ENCODE data around the gene C11orf97.

Gene C11orf97

GRCh38 chr11:94524341-94524740 lies 12.1 kb downstream of the C11orf97 start:
- in situ Hi-C loops (cut with MboI; ENCODE audit: low sequenced_read_pairs), result no loop called here

DNA sequence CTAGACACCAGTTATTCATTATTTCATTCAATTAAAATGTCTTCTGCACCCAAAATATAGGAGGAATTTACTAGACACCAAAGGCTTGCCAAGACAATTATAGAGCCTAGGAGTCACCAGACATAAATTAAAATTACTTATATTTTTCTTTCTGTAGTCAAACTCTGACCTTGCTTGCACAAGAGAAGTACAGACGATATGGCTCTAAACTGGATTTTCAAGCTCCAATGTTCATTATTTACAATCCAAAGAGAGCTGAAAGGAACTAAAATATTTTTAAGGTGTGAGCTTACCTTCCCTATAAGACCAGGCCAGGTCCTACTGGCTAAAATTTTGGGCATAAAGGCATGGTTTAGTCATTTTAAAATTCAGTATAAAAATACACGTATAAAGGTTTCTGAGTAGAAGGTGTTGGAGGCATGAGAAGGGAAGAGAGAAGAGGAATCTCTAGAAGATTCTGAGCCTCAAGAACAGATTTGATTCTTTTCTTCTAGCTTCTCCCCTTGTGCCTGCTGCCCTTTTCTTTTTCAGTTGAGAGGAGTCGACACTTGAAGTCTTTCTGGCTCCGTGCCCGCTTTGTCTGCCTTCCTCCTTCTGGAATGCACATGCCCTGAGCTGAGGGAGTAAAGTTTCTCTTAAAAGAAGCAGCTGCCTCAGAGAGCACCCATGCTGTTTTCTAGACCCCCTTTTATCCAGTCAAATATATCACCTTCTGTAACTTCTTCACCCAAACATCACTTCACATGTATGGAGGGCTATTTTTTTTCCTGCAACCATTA lies 13.5 kb downstream of the C11orf97 start:
- in situ Hi-C loops (cut with MboI; ENCODE audit: low sequenced_read_pairs), result loop anchor here (25.0 kb wide), 1 partner anchor 362 kb away; no protein-coding TSS in a partner anchor

- in situ Hi-C loops (cut with MboI; ENCODE audit: low sequenced_read_pairs), result loop anchor here (25.0 kb wide), 1 partner anchor 360 kb away; no protein-coding TSS in a partner anchor
These were observed 14.6 kb downstream of the C11orf97 start for GRCh38 chr11:94526645-94527438.

GRCh38 chr11:94528551-94528950 lies 16.3 kb downstream of the C11orf97 start:
- in situ Hi-C loops (cut with MboI; ENCODE audit: low sequenced_read_pairs), result loop anchor here (25.0 kb wide), 1 partner anchor 359 kb away; no protein-coding TSS in a partner anchor

DNA sequence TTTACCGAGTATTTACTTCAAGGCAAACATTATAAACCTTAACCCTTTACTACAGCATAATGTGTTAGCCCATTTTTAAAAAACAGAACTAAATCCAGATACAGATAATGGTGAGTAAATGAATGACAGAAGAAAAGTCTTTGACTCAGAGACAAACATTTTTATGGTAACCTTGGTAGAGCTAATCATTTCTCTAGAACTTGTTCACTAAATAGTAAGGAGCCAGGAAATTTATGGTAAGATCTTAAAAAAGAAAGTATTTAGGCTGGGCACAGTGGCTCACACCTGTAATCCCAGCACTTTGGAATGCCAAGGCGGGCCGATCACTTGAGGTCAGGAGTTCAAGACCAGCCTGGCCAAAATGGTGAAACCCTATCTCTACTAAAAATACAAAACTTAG lies 19.9 kb downstream of the C11orf97 start:
- in situ Hi-C loops (cut with MboI; ENCODE audit: low sequenced_read_pairs), result loop anchor here (25.0 kb wide), 1 partner anchor 355 kb away; no protein-coding TSS in a partner anchor

DNA sequence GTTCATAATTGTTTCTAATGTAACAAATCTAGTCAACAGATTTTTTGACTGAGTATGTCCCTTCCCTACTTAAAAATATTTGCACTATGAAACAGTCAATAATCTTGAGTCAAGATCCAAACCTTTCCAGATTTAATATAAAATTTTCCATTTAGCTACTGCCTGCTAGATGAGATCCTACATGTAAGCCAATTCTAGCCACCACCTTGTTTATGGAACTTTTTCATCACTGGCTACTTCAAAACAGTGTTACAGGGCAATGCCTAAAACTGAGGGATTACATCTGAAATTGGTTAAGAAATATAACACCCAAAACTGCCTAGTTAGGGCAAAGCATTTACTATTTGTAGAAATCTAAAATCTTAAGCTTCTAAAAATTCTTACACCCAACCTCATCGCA lies 20.9 kb downstream of the C11orf97 start:
- in situ Hi-C loops (cut with MboI; ENCODE audit: low sequenced_read_pairs), result loop anchor here (25.0 kb wide), 1 partner anchor 354 kb away; no protein-coding TSS in a partner anchor

DNA sequence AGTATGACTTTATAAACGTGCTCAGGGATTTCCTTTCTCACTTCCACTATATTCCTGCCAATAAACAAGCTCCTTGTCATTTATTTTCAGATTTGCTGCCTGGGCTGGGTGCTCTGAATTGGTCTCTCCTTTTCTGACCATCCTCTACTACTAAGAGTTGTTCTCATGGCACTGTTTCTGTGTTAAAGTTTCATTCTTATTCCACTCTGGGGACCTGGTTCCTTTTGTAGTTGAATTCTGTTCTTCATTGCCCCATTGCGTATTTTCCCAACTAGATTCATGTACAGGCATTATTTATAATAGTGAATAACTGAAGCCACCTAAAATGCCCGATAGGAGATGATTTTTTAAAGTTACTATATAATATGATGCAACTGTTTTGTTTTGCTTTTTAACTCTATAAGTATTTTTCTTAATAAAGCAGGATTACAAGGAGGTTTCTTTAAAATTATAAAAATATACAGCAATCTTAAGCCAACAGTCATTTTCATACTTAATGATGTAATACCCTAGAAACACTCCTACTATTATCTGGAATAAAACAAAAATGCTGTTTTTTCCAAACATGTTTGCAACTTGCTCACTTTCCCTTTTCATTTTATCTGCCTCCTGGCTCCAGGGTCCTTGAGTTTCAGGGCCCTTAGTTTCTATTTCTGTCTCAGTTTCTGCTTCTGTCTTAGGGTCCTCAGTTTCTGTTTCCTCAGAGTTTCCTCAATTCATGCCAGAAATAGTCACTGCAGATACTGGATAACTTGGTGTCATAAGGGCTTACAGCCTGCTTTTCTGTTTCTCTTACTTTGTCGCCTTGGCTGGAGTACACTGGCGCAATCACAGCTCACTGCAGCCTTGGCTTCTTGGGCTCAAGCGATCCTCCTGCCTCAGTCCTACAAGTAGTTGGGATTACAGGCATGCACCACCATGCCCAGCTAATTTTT lies 21.7 kb downstream of the C11orf97 start:
- in situ Hi-C loops (cut with MboI; ENCODE audit: low sequenced_read_pairs), result loop anchor here (25.0 kb wide), 1 partner anchor 353 kb away; no protein-coding TSS in a partner anchor

DNA sequence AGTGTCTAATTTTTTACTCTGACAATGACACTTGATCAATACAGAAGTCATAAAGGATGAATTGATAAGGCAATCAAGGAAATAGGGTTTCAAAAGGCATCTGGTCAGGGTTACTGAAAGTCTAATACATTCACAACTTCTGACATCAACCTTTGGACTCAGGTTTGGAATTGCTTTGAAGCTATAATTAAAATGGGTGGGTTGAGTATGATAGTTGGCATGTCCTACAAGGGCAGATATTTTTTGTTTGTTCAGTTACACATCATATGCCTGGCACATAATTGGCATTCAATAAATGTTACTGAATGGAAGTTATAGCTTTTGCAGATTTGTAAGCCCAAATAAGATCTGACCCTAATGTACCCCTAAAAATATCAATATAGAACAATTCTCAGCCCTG lies 24.1 kb downstream of the C11orf97 start:
- in situ Hi-C loops (cut with MboI; ENCODE audit: low sequenced_read_pairs), result loop anchor here (25.0 kb wide), 1 partner anchor 351 kb away; no protein-coding TSS in a partner anchor

GRCh38 chr11:94537031-94537600 lies 24.9 kb downstream of the C11orf97 start:
- in situ Hi-C loops (cut with MboI; ENCODE audit: low sequenced_read_pairs), result loop anchor here (25.0 kb wide), 1 partner anchor 350 kb away; no protein-coding TSS in a partner anchor

DNA sequence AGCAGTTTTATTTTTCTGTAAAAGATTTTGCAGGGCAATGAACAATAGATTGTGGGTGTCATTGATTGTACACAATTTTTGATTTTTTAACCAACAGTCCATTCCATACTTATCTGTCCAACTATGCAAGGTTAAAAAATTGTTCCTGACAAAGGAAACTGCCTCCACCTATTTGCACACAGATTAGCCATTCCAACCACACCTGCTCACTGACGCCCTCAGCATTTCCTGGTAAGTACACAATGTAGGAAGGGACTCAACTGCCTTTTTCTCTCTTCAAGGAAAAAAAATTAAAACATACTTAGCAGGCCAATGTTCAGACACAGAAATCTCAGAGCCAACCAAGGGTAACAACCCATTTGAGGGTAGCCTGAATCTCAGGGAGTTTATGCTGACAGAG lies 27.2 kb downstream of the C11orf97 start:
- in situ Hi-C loops (cut with MboI; ENCODE audit: low sequenced_read_pairs), result loop anchor here (25.0 kb wide), 1 partner anchor 348 kb away; no protein-coding TSS in a partner anchor

GRCh38 chr11:94543695-94544645 lies 31.7 kb downstream of the C11orf97 start, which contains the start of gene FUT4:
Gene FUT4, plus strand, starts transcription at chr11:94543921. Its CDS starts 213 bp downstream, at chr11:94544134.
- in situ Hi-C loops (cut with MboI; ENCODE audit: low sequenced_read_pairs), result loop anchor here (25.0 kb wide), 1 partner anchor 343 kb away; no protein-coding TSS in a partner anchor

GRCh38 chr11:94544646-94545263 lies 32.5 kb downstream of the C11orf97 start:
- in situ Hi-C loops (cut with MboI; ENCODE audit: low sequenced_read_pairs), result loop anchor here (25.0 kb wide), 1 partner anchor 343 kb away; no protein-coding TSS in a partner anchor

DNA sequence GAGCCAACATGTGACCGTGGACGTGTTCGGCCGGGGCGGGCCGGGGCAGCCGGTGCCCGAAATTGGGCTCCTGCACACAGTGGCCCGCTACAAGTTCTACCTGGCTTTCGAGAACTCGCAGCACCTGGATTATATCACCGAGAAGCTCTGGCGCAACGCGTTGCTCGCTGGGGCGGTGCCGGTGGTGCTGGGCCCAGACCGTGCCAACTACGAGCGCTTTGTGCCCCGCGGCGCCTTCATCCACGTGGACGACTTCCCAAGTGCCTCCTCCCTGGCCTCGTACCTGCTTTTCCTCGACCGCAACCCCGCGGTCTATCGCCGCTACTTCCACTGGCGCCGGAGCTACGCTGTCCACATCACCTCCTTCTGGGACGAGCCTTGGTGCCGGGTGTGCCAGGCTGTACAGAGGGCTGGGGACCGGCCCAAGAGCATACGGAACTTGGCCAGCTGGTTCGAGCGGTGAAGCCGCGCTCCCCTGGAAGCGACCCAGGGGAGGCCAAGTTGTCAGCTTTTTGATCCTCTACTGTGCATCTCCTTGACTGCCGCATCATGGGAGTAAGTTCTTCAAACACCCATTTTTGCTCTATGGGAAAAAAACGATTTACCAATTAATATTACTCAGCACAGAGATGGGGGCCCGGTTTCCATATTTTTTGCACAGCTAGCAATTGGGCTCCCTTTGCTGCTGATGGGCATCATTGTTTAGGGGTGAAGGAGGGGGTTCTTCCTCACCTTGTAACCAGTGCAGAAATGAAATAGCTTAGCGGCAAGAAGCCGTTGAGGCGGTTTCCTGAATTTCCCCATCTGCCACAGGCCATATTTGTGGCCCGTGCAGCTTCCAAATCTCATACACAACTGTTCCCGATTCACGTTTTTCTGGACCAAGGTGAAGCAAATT lies 33.3 kb downstream of the C11orf97 start:
- in situ Hi-C loops (cut with MboI; ENCODE audit: low sequenced_read_pairs), result loop anchor here (25.0 kb wide), 1 partner anchor 342 kb away; no protein-coding TSS in a partner anchor

DNA sequence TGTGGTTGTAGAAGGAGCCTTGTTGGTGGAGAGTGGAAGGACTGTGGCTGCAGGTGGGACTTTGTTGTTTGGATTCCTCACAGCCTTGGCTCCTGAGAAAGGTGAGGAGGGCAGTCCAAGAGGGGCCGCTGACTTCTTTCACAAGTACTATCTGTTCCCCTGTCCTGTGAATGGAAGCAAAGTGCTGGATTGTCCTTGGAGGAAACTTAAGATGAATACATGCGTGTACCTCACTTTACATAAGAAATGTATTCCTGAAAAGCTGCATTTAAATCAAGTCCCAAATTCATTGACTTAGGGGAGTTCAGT lies 33.9 kb downstream of the C11orf97 start:
- in situ Hi-C loops (cut with MboI; ENCODE audit: low sequenced_read_pairs), result loop anchor here (25.0 kb wide), 1 partner anchor 341 kb away; no protein-coding TSS in a partner anchor

DNA sequence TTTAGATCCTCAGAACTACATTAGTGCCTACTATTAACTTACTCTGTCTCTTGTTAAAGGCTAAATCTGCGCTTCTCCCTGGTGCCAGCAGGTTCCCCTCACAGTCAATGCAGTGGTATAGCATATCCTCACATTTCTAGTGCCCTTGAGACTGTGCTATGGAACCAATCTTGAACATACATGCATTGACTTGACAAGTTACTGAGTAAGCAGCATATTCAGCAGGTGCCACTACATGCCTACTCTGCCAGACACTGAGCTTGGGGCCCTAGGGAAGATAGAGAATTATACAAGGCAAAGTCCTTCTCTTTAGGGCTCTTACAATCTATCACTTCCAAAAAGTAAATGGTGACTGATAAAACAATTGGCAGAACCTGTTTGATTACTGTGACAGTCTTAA lies 34.6 kb downstream of the C11orf97 start:
- in situ Hi-C loops (cut with MboI; ENCODE audit: low sequenced_read_pairs), result loop anchor here (25.0 kb wide), 1 partner anchor 340 kb away; no protein-coding TSS in a partner anchor

GRCh38 chr11:94549146-94549545 lies 36.9 kb downstream of the C11orf97 start:
- in situ Hi-C loops (cut with MboI; ENCODE audit: low sequenced_read_pairs), result loop anchor here (25.0 kb wide), 1 partner anchor 338 kb away; no protein-coding TSS in a partner anchor

DNA sequence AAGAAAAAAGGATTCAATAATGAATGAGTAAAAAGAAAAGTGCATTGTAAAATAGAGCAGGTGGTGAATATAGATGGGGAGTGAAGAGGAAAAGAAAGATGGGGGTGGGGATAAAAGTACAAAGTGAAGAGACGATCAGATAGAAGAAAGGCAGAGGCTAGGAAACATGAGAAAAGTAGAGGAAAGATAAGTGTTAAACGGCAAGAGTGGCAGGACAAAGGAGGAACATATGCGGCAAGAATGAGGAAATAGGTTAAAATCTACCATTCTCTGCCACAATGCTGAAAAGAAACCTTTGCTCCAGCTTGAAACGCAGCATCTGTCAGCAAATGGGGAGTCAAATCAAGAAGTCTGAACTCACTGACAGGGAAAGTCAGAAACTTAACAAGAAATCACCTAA lies 38.3 kb downstream of the C11orf97 start:
- in situ Hi-C loops (cut with MboI; ENCODE audit: low sequenced_read_pairs), result no loop called here
